Hepatocyte (in vitro differentiated cells): ENCODE results near the gene CHST3.

Experiments used
- CTCF ChIP-seq: fragments of 200-600 bp; sonication (generic); IDR thresholded peaks from 2 replicates; pipeline ENCODE4 v1.5.1; 2016; ENCODE audit warnings: antibody characterized with exemption, mild to moderate bottlenecking; ENCODE audit not compliant: poor library complexity
- EZH2 ChIP-seq: fragments of 200-600 bp; sonication (generic); IDR thresholded peaks from 2 replicates; pipeline ENCODE4 v1.6.1; 2016; ENCODE audit warnings: antibody characterized with exemption, mild to moderate bottlenecking, borderline replicate concordance
- EZH2phosphoT487 ChIP-seq: fragments of 200-600 bp; sonication (generic); IDR thresholded peaks from one replicate; pipeline ENCODE4 v1.6.1; 2018; ENCODE audit warnings: antibody characterized with exemption, mild to moderate bottlenecking, low read depth, moderate library complexity; ENCODE audit not compliant: unreplicated experiment, severe bottlenecking

- TF ChIP-seq CTCF (no peak), EZH2 (no peak), EZH2phosphoT487 (no peak)
These were observed 31.8 kb downstream of the CHST3 start for GRCh38 chr10:71995887-71996575.
